GM19351 (cell line): ENCODE measurements around the gene KCNMB4.
"Not testable (repeated sequence)": the region's sequence is repeated elsewhere in the genome, so short reads cannot be mapped to it uniquely, and the experiment has no call there.

Source experiments
- ATAC-seq: cut with Tn5 transposase; IDR thresholded peaks from one replicate; pipeline ENCODE4 v1.9.1; 2021; ENCODE audit warnings: mild to moderate bottlenecking, moderate library complexity; ENCODE audit not compliant: unreplicated experiment

KCNMB4 gene

DNA sequence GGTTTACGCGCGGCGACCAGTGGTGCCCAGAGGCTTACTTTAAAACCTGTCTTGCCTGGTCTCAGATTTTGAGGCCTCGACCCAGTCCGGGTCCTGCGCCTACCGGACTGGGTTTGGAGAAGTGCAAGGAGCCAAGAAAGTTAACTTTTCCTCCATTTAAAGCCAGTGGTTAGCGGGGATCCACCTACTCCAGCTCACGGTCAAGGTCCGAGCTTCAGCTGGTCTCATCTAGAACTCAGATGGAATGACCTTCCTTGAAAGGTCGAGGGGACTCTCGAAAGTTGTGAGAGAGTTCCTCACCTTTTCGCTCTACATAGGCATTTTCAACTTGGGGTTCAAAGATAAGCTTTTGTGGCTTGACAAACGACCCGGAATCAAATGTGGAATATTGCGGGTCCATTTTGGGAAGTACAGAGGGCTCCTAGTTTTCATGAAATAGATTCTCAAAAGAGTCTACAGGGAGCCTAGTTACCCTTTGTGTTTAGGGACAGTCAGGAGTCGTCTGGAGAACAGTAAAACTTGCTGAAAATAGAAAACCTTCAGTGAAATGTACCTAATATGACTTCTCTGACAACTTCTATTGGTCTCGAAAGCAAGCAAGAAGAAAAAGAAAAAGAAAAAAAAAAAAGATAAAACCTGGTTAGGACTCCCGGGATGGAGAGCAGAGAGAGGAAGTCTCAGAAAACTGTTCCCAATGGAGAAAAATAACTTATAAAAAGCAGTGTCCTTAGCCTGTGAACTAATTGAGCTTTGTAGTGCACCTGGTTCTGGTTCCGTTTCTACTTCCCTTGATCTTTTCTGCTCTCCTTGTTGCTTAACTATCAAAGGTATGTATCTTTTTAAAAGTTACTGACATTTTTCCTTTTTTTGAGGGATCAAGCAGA is 1.4 kb downstream of the KCNMB4 start:
- no peak for ATAC-seq

GRCh38 chr12:70372881-70373280 is 6.8 kb downstream of the KCNMB4 start:
- ATAC-seq = no peak

DNA sequence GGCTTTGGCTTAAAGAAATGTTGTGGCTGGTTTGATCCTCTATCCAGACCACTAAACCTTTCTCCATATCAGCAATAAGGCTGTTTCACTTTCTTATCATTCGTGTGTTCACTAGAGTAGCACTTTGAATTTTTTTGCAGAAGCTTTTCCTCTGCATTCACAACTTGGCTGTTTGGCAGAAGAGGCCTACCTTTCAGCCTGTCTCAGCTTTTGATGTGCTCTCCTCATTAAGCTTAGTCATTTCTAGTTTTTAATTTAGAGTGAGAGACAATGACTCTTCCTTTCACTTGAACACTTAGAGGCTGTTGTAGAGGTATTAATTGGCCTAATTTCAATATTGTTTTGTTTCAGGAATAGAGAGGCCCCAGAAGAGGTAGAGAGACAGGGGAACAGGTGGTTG is 13.8 kb downstream of the KCNMB4 start:
- no peak for ATAC-seq

DNA sequence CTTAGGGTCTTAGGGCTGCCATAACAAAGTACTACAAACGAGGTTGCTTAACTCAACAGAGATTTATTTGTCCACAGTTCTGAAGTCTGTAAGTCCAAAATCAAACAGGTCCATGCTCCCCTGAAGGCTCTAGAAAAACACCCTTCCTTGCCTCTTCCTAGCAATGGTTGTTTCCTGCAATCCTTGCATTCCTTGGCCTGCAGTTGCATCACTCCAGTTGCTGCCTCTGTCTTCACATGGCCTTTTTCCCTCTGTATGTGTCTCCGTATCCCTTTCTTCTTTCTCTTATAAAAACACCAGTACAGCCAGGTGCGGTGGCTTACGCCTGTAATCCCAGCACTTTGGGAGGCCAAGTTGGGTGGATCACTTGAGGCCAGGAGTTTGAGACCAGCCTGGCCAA is 17.4 kb downstream of the KCNMB4 start:
- ATAC-seq = no peak

- ATAC-seq = no peak
Measured at GRCh38 chr12:70383886-70384285, 17.8 kb downstream of the KCNMB4 start.

- ATAC-seq = no peak
Measured at GRCh38 chr12:70386771-70387170, 20.7 kb downstream of the KCNMB4 start.

DNA sequence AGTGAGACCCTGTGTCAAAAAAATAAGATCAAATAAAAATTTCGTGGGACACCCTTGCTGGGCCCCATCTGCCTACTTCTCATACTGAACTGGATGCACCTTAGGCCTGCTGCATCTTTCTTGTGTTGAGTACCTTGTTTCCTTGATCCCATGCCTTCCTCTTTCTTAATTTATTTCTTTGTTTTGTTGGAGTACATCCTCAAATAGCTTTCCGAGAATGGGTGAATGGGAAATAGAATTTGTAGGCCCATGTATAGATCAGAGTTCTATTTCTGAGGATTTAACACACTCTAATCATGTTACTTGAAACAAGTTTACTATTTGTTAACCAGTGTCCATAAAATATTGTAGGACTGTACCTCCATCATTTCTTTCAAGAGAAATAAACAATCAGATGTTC is 23.6 kb downstream of the KCNMB4 start:
- ATAC-seq = no peak

- ATAC-seq = not testable (repeated sequence)
Measured at GRCh38 chr12:70392631-70393030, 26.5 kb downstream of the KCNMB4 start.

GRCh38 chr12:70393787-70394499 is 27.9 kb downstream of the KCNMB4 start:
- ATAC-seq = no peak

DNA sequence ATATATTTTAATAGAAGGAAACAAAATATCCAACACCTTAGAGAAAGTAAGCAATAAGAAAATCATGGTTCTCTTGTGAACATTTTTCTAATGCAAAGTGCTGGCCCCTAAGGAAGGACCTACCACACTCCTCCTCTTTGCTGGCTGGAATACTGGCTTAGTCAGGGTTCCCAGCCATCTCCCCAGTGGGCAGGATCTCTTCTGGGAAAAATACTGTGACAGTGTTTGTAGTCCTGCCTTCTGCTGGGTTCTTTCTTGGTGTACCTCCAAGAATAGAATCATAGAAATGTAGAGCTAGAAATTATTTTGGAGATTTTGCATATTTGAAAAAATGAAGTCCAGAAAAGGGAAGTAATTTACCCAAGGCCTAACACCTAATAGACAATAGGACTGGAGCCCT is 31.9 kb downstream of the KCNMB4 start:
- ATAC-seq = no peak

- no peak for ATAC-seq
Measured at GRCh38 chr12:70398862-70399261, 32.8 kb downstream of the KCNMB4 start.

DNA sequence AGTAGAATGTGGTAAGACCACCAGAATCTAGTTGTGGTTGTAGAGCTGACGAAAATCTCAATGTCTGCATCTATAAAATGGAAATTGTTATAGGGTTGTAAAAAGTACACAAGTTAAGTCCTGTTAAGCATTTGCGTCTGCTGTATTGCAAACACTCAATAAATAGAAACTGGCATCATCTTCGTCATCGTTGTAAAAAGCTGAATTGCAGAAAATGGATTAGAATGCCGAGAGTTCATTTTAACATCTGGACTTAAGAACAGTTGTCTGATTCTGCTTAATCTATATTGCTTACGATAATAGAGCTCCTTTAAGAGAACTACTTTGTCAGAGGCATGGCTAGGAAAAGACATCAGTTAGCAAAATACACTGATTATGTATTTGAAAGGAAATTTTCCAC is 33.2 kb downstream of the KCNMB4 start:
- ATAC-seq = no peak

DNA sequence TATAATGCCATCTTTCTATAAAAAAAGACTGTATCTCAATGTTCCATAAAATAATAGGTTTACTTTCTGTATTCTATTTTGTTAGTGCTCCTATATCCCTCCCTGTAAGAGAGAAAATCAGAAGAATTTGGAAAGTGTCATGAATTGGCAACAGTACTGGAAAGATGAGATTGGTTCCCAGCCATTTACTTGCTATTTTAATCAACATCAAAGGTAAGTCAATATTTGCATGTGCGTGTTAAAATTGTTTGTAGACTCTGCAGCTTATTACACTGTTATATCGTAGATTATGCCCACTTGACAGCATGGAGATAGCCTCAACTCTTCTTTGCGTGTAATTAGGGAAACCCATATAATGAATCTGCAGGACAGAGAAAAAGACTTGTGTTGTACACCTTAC is 34.0 kb downstream of the KCNMB4 start:
- no peak for ATAC-seq

GRCh38 chr12:70402597-70402996 is 36.5 kb downstream of the KCNMB4 start:
- ATAC-seq = no peak

- no peak for ATAC-seq
Measured at GRCh38 chr12:70403826-70404225, 37.7 kb downstream of the KCNMB4 start.

GRCh38 chr12:70408004-70408790 is 42.1 kb downstream of the KCNMB4 start:
- ATAC-seq = no peak

- ATAC-seq = peak; percentile 78
Measured at GRCh38 chr12:70415987-70416386, 49.9 kb downstream of the KCNMB4 start.

DNA sequence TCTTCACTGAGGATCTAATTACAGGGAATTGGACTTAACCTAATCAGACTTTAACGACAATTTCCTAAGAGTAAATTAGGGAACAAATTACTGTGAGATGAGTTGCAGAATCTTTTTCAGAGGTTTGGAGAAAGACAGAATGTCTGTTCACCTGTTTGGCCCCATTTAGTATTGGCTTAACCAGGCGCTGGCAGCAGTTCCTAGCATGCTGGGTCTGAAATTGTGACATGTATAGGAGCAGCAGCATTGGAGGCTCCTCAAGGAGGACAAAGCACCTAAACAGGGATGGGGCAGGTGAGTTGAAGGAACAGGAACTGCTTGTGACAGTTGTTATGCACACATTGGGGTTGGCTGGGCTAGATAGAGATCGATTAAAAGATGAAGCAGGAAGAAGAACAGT is 51.0 kb downstream of the KCNMB4 start:
- ATAC-seq = no peak

GRCh38 chr12:70418101-70418500 is 52.0 kb downstream of the KCNMB4 start:
- ATAC-seq = no peak

GRCh38 chr12:70422631-70423030 is 56.5 kb downstream of the KCNMB4 start:
- ATAC-seq = no peak

DNA sequence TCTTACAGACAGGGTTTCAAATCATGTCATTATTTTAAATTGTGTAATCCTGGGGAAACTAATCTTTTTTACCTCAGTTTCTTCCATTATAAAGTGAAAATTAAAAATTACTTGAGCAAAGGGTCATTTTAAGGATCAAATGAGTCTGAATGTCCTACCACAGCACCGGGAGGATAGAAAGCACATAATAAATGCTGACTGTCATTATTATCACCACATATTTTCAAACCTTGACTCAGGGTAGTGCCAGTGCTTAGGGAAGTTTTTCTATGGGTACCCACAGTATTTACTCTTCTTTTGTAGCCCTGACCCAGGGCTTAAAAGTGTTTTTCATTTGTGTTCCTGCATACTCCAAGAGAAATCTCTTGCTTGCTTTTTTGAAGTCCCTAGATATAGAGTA is 60.5 kb downstream of the KCNMB4 start:
- no peak for ATAC-seq
